OCI-M1 (cell line): ENCODE data around the gene COL4A2.
A peak's percentile ranks its signal among the peaks of the same experiment; 100 is the strongest.

Source experiments
- DNase-seq: peaks from one replicate; lab custom pipeline; 2025; lab: John Stamatoyannopoulos, UW

COL4A2 gene

DNA sequence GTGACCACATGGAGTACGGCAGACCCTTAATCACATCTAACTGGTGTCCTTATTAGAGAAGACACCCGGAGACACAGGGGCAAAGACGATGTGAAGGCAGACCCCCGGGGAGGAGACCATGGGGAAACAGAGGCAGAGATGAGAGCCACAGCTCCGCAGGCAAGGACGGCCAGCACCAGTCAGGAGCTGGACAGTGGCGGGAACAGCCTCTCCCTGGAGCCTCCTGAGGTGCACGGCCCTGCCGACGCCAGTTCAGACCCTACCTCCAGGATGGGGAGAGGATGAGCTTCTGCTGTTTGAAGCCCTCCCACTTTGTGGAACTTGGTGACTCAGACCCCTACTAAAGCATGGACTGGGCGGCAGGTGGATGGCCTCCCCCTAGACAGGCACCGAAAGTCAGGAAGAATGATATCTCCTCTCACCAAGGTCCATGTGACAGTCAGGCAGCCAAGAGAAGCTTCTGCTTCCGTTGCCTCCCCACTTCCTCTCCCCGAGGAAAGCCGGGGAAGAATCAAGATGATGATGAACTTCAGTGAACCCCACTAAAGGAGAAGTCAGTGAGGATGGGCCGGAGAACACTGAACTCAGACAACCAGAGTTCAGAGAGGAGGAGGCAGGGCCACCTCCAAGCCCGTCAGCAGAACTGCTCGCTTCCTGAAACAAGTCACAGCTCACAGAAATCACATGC, 229.1 kb downstream of the COL4A2 start:
- DNase-seq, result peak; percentile 17

DNA sequence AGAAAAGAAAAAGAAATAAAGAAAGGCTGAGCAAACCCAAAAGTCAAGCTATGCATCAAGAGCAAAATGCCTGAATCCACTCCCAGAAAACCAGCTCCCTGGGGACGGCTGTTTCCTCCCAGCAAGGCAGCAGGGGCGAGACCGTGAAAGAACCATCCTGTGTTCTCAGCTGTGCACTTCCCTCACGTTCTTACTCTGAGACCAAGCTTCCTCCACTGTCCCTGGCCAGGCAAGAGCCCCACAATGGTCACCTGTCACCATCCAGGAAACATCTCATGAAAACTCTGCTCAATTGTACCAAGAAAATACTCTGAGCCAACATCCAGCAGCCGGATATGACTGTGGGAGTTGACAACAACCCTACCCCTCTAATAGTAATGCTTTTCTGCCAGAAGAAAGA, 231.5 kb downstream of the COL4A2 start:
- no peak for DNase-seq

DNA sequence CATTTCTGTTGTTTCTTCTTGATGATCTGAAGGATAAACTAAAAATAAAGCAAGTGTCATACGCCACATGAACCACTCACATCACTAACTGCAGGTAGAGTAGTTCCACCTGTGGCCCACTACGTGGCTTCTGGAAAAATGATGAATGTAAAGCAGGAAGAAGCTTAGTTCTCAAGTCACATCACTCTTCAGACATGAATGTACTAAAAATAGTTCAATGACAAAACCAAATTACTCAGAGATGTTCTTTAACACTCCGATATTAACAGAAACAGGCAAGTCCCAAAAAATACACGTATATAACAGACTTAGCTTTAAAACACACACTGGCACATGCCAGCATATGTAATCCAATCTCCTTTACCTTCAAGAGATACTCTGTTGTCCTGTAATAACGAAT, 232.8 kb downstream of the COL4A2 start:
- no peak for DNase-seq

DNA sequence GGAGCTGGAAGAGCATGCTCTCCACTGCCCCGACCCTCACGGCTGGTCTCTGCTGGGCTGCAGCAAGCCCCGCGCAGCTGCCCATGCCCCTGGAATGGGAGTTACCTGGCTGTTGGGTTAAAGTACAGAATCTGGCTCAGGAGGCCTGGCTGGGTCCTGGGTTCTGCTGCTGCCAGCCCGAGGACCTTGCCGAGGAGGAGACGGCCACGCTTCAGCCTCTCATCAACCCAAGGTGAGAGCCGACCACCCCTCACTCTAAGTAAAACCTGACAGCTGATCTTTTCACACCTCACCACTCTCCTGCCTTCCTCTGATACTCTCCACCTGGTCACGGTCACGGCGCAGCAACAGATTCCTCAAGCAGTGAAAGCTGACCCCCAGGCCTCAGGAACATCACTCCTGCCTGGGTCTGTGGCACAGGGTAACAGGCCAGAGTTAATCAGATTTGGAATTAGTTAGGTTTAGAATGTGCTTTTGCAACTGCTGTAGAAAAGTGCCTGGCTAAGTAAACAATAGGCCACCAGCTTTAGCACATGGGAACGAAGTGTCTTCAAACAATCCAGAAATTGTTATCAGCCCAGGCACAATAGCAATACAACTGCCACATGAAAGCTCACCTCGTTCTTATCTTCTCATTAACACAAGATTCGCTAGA, 233.9 kb downstream of the COL4A2 start:
- DNase-seq, result no peak

DNA sequence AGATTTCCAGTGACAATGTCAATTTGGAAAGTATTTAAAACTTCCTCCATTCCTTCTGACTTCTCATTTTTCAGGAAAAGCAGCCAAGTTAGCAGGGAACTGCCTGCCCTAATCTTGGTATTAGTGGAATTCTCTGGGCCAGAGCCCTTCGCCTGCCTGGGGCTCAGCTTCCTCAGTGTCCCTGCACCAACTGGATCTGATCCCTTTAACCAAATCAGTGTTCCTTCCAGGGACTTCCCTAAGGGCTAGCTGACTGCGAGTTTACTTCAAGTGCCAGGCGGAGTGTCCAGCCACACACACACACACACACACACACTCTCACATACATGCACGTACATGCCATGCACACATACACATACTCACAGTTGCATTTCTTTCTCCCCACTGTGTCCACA, 234.4 kb downstream of the COL4A2 start:
- DNase-seq, result no peak

DNA sequence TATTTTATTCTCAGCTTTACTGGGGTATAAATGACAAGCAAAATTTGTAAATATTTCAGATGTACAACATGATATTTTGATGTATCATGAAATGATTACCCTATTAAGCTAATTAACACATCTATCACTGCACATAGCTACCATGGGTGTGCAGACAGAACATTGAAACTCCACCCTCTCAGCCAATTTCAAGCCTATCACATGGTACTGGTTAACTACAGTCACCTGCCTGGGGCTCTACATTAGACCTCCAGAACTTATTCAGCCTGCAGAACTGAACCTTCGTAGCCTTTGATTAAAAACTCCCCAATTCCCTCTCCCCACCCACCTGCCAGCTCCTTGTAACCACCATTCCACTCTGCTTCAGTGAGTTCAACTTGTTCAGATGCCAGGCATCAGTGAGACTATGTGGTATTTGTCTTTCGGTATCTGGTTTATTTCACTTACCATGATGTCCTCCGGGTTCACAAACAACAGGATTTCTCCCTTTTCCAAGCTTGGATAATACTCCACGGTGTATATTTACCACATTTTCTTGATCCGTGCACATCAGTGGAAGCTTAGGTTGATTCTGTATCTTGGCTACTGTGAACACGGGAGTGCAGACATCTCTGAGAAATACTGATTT, 235.2 kb downstream of the COL4A2 start:
- no peak for DNase-seq

DNA sequence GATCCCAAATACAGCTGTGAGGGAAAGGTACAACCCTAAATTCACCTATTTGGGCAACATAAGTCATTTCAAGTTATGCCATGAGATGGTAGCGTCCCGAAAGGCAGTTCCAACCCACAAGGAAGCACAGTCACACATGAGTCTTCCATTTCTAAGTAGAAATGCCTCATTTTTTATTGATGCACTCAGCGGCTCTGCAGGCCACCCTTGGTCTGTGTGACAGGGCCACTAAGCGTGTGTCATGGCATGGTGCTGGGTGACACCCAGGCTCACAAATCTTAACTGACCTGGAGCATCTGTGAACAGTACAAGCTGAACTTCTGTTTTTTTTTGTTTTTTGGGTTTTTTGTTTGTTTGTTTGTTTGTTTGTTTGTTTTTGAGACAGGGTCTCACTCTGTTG, 239.3 kb downstream of the COL4A2 start:
- DNase-seq, result no peak

DNA sequence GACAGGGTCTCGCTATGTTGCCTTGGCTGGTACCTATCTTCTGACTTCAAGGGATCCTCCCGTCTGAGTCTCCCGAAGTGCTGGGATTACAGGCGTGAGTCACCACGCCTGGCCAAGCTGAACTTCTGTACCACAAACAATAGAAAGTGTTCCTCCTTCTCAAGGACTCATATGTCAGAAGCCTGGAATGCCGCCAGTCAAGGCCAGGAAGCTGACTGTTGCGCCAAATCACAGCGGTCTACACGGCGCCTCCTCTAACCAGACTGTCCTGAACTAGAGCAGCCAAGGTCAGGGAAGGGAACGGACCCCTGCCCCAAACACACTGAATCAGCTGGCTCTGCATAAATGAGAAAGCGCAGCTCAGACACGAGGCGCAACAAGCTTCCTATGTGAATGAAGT, 239.8 kb downstream of the COL4A2 start:
- no peak for DNase-seq

DNA sequence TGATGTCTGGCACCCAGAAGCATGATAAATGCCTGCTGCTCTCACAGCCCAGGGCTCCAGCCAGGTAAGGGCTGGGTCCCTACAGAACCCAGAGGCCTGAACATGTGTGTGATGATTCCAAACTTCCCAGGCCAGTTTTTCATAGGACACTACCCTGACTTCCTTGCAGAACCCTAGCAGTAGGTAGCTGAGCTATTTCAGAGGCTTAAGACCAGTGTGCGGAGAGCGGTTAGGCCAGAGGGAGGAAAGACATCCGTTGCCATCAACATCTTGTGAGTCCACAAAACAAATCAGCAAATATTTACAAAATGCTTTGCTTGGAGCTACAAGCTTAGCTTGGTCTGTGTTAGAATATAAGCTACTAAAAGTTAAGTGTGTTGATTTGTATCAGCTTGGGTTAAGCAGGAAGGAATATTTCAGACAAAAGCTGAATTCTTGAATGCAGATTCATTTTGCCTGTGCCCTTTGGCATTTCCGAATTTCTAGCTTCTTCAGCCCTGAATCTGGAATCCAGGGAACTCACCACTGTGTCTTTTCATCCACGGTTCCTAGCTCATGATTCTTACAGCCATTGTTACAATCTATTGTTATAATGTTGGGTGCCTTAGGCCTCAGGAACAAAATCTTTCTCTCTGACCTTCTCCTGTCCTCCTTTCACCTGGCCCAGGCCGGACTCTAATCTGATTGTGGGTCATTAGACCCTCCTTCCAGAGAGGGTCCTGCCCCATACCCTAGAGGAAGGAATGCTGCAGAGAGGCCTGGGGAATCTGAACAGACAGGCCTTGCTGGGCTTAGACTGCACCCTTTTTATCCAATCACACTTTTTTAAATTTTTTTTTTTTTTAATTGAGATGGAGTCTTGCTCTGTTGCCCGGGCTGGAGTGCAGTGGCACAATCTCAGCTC, 242.1 kb downstream of the COL4A2 start:
- no peak for DNase-seq

DNA sequence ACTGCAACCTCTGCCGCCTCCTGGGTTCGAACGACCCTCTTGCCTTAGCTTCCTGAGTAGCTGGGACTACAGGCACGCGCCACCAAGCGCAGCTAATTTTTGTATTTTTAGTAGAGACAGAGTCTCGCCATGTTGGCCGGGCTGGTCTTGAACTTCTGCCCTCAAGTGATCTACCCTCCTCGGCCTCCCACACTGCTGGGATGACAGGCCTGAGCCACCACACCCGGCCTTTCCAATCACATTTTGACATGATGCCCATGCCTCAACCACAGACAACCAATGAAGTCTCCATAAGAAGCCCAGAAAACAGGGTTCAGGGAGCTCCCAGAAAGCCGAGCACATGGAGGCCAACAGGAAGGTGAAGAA, 242.7 kb downstream of the COL4A2 start:
- DNase-seq, result no peak

DNA sequence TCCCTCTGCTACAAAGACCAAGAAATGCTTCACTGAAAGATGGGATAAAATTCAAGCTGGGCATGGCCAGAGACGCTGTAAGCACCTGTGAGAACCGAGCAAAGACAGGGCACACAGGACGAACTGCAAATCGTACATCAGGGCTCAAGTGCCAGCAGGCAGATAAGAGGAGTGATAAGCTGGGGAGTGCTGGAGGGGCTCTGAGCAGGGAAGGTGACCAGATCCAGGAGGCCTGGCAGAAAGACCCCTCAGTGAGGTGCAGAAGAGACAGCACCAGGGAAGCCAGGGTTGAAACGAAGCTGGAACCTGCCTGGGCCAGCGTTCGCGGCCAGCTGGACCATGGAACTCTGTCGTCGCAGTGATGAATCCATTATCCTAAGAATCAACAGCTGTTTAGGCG, 244.2 kb downstream of the COL4A2 start:
- no peak for DNase-seq

DNA sequence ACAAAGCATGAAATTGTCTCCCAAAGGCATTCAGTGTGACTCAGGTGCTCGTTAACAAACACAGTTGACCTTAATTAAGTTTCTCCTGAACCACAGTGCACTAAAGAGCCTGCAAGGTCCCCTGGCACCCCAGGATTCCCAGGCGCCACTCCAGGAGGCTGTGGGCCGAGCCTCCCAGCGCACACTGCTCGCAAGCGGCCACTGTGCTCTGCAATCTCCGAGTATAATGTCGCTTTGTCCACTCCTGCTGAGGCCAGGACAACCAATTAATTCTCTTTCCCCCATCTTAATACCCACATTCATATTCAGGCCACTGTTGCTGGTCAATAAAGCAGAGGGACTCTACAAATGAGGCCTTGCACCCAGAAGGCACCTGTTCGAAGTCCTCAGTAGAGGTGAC, 245.7 kb downstream of the COL4A2 start:
- DNase-seq, result no peak

DNA sequence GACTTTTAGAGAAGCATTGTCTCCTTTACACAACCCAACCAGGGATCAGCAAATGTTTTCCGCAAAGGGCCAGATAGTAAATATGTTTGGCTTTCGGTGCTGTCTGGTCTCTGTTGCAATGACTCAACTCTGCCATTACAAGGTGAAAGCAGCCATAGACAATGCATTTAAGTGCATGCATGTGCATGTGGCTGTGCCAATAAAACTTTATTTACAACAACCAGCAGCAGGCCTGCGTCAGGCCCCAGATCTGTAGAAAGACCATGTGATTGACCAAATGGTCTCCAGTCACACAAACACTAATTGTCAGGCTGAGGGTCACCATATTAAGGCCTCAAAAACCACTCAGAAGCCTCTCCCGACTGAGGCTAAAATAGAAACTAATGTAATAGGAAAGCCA, 246.3 kb downstream of the COL4A2 start:
- DNase-seq, result no peak

DNA sequence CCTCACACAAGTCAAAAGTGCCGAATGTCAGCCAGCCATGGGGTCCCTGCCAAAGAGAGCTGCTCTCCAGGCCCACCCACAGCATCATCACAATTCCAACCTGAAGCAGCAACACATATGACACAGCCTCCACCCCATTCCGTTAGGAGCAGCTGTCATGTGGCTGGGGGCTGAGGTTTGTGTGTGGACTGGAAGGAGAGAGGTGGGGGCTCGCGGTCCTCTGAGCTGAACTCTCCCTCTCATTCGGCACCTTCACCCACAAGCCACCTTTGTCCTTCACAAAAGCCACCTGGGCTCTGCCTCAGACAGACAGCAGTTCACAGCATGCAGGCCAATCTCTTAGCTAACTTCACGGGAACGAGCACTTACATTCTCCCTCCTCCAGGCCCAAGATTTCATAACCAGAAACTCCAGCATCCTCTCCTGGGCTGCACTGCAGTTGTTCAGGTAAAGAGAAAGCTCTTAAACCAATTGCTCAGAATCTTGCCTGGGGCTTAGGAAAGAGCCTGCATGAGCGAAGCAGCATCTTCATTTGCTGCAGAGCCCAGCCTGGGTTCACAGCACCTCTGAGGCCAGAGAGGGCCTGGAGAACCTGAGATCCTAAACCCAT, 247.2 kb downstream of the COL4A2 start:
- DNase-seq, result no peak

DNA sequence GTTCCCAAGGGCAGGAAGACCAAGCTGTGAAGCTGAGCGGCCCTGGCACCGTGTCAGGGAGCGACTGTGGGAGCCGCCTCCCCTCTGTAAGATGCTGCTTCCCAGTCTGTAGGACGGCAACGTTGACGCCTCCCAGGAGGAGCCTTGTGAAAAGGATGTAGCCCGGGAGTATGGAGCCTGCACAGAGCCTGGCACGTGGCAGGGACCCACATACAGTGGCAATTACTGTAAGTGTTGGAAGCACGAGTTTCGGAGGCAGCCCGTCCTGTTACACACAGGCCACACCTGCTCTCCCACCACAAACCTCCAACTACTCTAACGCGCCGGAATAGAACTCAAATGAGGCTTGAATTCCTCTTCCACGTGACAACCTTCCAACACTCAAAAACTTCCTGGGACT, 247.9 kb downstream of the COL4A2 start:
- DNase-seq, result no peak

DNA sequence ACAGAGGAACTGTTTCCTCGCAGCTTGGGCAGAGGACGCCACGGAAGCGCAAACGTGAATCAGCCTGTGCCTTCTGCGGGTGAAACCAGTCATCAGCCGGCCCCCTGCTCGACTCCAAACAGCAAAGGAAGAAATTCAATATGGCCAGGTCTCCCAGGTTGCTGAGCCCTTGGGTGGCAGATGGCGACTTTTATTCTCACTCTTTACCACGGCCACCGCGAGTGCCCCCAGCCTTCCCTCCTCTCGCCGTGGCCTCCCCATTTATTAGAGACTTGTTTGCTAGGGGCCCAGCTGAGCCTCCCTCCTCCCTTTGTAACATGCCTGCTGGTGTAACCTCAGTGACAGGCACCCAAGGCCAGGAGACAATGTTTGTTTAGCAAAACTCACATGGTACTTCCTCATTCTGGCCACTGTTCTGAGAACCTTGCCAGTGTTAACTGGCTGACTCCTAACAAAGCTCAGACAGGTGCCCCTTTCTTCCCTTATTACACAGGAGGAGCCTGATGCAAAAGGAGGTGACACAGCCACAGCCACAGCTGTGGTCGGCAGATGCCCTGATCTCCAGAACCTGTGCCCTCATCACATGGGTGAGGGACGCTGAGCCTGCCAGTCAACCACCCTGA, 248.6 kb downstream of the COL4A2 start:
- DNase-seq, result peak; percentile 58

DNA sequence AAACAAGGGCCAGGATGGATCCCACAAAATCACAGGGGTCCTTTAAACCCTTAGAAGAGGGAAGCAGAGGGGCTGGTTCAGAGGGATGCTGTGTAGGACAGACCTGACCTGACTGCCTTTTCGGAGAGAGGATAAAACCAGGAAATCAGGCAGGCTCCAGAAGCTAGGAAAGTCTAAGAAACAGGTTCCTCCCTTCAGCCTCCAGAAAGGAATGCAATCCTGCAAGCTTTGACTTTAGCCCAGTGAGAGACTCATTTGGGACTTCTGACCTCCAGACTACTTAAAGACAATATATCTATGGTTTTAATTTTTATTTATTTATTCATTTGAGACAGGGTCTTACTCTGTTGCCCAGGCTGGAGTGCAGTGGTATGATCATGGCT, 249.1 kb downstream of the COL4A2 start:
- no peak for DNase-seq

DNA sequence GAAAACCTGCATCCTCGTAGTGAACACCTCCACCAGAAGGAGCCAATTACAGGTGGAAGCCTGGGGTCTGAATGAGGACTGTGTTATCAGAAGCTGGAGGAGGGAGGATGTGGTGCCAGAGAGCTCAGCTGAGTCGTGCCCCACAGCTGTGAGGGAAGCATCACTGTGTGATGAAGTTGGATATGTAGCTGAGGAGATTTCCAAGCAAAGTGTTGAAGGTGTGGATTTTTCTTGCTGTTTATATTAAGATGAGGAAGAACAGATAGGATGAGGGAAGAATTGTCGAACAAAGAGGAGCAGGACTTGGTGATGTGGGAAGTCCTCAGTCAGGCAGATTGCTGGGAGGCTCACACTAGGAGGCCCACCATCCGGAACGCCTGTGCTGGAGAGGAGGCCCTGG, 250.0 kb downstream of the COL4A2 start:
- no peak for DNase-seq

DNA sequence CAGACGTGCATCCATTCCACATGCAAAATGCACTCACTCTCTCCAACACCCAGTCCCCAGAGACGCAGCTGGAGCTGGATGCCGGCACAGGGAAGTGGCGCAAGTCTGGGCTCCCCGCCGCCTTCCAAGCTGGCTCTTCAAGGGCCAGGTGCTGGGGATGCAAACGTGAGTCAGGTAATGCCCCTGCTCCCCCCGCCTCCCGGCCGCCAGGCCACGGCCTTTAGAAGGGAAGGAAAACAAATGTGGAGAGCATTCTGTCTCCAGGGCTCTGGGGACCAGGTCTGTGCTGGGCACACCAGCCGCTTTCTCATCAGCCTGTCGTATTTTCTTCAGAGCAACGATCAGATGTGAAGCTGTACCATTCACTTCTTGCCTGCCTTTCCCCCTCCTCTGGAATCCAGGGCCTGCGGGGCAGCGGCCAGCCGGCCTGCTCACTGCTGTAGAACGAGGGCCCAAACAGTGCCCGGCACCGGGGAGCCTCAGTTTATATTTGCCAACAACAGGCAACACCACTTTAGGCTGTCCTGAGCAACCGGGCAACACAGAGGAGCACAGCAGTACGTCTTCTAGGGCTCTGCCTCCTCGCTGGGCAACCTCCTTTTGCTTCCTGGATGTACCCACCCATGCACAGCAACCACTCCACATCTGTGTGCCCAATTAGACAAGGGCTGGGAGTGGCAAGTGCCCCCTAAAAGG, 250.7 kb downstream of the COL4A2 start:
- DNase-seq, result no peak

DNA sequence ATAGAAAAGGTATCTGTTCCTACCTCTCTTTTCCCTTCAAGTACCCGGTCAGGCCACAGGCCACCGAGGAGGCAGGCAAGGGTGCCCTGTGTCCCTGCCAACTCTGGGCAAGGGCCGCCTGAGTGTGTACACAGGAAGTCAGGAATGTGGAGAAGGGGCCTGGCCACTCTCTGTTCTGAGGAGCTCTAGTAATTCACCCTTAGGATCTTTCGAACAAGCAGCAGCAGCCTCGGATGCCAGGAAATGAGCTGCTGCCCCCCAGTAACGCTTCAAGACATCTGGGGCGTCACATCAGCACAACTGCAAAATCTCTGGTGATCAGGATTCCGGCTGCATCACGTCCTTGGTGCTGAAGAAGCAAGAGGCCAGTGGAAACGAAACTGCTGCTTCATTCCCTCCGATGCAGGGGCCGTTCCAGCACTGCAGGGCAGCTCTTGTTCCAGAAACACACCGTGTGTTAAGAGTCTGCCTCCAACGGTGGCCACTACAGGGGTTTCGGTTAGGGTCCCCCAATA, 252.4 kb downstream of the COL4A2 start:
- no peak for DNase-seq

DNA sequence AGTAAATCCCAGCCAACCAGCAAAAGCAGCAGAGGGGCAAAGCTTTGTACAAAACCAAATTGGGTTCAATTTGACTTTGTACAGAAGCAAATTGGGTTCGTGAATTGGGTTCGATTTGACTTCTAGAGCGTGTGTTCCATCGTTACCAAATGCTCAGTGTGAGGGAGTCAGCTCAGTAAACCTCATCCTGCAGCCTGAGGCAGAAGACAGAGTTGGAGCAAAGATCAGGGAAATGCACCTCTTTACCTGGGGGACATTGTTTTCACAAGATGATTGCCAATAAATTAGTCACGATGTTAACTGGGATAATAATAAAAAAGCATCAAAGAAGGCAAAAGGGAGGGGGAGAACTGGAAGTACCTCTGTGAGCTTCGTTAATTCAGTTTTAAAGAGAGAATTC, 252.9 kb downstream of the COL4A2 start:
- no peak for DNase-seq
